COLO829 (cell line): Measurements from ENCODE around the gene UBE3C.
"Not testable (repeated sequence)": the region's sequence is repeated elsewhere in the genome, so short reads cannot be mapped to it uniquely, and the experiment has no call there.

Source experiments
- DNase-seq: peaks from one replicate; pipeline ENCODE4 v3.0.0; 2012; ENCODE audit warnings: low spot score

Gene UBE3C

DNA sequence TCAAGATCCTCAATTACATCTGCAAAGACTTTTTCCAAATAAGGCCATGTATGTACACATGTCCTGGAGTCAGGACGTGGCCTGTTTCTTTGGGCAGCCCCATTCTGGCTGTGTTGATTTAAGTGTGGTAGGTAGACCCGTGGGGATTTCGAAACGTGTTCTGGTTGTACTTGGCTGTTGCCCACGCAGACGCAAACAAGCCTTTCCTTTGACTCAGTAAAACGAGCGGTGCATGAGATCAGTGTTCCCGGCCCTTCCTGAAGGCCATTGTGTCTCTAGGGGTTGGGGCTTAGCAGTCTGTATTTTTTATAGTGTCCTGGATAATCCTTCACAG lies 133.2 kb downstream of the UBE3C start:
- peak; percentile 6 for DNase-seq

DNA sequence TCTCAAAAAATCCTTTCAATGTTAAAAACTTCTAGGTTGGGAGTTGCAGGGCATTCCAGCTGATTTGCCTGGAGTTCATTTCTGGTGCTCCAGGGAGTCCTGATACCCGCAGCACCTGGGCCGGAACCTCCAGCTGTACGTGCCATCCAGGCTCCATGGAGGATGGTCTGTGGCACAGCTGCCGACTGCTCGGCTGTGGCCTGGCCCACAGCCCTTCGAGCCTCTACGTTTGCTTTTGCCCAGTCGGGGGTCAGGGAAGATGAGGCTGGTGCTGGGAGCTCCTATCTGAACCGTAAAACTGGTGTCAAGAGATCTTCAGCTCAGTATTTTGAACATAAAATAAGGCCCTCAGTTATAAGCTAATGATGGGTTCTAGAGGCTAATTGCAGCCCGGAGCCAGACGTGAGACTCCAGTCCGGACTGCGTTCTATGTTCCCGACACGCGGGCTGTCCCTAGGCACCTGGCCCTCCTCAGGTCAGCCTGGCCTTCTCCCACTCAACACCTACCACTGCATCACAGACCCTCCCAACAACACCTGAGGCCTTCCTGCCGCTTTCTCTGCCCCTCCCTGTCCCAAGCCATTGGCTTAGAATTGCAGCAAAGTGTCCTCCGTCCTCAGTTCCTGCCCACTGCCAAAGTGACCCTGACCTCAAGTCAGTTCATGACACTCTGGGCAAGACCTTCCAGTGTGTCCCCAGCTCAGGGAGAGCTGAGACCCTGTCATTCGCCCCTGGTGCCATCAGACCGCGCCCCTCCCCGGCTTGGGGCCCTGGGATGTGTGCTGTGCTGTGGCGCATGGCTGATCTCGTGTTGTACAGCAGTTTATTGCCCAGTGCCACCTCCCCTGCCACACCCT lies 133.9 kb downstream of the UBE3C start:
- DNase-seq = no peak

DNA sequence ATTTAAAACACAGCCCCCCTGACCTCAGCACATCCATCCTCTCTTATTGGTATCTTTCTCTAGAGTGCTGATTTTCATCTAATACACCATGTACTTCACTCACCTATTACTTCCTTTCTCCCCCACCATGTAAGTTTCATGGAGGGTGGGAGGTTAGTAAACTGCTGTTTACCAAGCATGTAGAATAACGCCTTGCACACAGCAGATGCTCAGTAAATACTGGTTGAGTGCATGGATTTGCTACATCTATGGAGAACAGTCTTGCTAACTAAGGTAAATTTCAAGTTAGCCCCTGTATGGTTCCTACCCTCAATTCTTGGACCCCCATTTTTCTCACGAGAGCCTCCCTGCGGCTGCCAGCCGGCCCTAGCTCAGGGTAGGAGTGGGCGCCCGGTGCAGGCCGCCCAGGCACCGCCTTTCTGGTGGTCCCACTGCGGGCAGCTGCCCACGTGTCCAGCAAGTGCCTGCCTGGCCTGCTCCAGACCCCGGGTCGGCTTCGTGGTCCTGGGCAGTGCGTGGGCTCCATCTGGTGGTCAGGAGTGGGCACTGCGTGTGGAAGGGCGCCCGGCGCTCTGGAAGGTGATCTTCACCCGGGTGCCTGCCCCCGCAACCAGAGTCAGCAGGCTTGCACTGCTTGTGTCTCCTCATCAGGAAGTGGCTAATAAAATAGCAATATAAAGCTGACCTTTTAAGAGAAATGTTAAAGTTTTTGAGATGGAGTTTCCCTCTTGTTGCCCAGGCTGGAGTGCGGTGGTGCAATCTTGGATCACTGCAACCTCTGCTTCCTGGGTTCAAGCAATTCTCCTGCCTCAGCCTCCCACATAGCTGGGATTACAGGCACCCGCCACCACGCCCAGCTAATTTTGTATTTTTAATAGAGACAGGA lies 134.7 kb downstream of the UBE3C start:
- peak; percentile 61 for DNase-seq

DNA sequence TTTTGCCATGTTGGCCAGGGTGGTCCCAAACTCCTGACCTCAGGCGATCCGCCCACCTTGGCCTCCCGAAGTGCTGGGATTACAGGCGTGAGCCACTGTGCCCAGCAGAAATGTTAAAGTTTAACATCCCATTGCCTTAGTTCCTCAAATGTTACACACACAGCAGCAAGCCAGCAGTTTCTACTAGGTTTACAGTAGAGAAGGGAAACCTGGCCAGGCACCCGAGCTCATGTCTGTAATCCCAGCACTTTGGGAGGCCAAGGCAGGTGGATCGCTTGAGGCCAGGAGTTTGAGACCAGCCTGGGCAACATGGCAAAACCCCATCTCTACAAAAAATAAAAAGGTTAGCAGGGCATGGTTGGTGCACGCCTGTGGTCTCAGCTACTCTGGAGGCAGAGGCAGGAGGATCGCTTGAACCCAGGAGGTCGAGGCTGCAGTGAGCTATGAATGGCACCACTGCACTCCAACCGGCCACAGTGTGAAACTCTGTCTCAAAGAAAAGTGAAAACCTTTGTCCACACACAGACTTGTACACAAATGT lies 135.4 kb downstream of the UBE3C start:
- DNase-seq = not testable (repeated sequence)

DNA sequence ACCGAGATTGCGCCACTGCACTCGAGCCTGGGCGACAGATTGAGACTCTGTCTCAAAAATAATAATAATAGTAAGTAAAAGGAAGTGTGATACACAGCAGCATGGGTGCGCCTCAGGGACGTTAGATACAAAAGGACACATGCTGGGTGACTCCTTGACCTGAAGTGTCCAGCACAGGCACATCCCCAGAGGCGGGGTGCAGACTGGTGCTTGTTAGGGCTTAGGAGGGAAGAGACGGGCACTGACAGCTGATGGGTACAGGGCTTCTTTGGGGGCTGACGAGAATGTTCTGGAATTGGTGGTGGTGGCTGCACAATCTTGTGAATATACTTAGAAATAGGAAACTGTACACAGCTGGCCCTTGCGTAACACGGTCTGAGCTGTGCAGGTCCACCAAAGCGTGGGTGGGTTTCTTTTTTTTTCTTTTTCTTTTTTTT lies 136.3 kb downstream of the UBE3C start:
- DNase-seq = no peak

DNA sequence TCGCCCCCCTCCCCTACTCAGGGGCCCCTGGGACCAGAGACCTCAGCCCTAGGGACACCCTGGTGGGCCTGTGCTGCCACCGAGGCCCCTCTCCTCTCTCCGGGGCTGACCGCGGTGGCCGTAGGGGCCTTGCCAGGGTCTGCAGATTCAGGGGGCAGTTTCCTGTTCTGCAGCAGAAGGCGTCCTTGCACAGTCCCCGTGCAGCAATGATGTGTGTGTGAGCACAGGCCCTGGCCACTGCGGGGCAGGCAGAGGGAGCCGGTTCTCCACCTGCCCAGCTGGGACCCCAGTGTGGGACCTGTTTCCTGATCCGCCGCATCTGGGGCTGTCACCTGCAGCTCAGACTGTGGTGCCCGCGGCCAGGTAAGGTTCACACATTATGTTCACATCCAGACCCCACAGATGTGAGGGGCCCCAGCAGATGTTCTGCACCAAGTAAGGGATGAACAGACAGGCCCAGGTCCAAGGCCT lies 137.4 kb downstream of the UBE3C start:
- no peak for DNase-seq

DNA sequence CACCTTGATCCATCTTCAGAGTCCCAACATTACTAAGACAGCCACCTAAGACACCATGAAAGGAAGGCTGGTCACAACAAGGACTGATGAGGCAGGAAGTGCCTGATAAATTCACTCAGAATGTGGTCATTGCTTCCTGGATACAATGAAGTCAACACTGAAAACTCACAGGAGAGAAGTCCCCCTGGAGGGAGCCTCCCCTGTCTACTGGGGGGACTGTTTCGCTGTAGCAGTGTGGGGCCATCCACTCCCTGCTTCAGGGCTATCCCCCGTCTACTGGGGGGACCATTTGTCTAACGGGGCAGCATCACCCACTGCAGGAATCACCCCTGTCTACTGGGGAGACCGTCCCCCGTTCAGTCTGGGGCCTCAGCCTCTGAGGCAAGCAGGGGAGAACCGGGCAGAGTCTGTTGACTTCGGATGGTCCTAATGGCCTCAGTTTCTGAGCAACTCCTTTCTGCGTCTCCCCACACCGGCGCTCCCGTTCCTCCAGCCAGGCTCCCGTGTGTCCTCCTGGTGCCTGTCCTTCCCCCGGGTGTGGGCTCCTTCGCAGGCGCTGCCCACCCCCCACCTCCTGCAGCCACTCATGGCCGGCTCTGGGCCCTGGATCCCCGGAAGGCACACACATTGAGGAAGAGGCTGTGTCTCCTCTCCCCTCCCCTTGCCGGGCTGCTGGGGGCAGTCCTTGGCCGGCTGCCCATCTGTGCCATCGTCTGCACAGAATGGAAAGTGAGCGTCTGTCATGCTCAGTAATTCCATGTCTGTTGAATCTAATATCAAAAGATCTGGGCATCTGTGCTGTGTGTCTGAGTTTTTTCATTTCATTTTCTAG lies 138.2 kb downstream of the UBE3C start:
- peak; percentile 35 for DNase-seq

DNA sequence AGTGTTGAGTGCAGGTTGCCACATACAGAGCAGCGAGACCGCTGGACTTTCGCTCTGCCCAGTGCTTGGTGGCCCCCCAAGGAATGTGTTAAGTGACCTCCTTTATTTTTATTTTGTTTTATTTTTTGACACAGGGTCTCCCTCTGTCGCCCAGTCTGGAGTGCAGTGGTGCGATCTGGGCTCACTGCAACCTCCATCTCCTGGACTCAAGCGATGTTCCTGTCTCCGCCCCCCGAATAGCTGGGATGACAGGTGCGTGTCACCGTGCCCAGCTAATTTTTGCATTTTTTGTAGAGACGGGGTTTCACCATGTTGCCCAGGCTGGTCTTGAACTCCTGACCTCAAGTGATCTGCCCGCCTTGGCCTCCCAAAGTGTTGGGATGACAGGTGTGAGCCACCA lies 138.8 kb downstream of the UBE3C start:
- not testable (repeated sequence) for DNase-seq

DNA sequence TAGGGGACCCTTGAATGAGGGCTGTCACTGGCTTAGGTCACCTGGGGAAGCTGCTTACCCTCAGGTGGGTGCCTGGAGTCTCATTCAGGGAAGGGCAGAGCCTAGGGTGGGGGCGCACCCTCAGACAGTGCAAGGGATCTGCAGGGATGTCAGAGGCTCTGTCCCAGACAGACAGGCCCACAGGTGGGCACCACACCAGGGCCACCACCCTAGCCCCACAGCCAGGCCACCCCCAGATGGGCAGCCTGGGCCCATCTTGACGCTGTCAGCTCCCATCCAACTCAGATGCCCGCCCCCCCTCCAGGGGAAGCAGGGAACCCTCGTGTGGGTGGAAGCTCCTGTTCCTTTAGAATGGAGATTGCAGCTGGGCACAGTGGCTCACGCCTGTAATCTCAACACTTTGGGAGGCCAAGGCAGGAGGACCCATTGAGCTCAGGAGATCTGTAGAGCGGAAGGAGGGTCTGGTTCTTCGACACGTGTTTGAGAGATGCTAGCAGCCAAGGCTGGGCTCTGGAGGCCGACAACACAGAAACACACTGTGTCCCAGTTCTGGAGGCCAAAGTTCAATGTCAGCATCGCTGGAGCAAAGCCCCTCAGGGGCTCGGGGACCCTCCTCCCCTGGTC lies 139.6 kb downstream of the UBE3C start:
- DNase-seq = no peak

DNA sequence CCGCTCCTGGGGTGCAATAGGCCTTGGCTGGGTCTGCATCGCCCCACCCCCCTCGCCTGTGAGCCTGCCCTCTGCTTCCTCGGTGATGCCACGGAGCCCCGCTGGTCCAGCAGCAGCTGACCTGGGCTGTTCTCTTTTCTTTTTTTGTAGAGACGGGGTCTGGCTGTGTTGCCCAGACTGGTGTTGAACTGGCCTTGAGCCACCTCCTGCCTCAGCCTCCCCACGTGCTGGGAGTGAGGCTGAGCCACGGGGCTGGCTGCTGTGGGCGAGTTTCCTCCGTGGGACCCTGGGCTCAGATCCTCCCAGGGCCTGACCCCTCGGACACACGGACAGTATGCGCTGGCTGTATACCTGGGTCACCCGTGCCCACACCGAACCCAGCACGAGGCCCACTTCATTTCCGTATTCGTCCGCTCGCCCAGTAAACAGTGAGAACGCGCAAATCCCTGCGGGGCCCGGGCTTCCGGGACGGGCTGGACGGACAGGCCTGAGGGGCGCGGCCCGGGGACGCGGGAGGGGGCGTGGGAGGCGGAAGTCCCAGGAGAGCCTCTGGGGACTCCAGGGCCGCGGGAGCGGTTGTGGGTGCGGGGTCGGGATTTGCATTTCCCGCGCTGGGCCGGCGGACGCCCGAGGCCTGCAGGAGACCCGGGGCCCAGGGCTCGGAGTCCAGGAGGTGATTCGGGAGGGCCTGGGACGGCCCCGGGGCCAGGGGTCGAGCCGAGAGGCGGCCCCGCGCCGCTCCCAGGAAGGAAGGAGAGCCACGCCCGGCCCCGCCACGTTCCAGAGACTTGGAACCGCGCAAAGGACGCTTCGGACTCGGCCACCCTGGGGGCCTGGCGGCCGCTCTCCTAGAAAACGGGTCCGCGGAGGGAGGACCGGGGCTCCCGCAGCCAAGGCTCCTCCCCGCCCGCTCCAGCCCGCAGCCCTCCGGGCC lies 140.3 kb downstream of the UBE3C start:
- no peak for DNase-seq

DNA sequence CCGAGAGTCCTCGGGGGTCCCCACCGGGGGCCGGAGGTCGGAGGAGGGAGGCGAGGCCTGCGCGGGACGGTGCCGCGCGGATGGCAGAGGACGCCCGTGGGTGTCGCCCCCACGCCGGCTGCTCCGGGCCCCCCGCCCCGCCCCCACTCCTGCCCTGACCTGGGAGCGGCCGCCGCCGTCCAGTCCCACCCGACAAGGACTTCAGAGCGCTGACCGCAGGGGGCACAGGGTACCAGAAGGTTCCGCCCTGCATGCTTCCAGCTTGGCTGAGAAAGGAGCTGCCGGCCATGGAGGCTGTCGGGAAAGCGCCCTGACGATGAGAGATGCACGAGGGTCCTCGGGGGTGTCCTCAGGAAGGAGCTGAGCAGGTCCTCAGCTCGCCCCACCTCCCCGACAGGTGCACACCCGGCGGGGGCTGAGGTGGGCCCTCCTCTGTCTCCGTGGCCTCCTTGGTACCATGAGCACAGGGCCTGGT lies 141.1 kb downstream of the UBE3C start:
- DNase-seq = no peak

DNA sequence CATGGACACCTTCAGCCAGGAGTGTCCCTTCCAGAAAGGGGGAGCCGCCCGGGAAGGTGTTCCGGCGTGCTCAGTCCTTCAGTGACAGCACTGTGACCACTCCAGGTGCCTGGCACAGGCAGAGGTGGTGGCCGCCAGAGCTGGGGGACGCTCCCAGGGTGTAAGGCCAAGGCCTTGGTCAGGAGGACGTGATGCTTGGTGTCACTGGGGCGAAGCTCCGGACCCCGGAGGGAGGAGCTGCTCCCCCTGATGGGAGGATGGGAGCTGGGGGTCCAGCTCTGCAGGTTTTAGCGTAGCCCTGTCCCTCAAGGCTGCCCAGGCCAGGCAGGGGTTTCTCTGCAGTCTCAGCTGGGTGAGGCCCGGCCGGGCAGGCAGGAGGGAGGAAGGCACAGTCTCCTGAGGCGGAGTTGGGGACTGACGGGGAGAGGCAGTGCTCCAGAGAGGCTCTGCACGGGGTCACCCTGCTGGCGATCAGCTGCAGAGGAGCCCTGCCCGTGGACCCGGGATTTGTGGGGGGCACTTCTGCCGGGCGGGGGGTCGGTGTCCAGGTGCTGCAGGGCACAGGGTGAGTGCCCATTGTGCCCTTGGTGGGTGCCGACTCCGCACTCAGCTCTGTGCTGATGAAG lies 141.6 kb downstream of the UBE3C start:
- DNase-seq = no peak

DNA sequence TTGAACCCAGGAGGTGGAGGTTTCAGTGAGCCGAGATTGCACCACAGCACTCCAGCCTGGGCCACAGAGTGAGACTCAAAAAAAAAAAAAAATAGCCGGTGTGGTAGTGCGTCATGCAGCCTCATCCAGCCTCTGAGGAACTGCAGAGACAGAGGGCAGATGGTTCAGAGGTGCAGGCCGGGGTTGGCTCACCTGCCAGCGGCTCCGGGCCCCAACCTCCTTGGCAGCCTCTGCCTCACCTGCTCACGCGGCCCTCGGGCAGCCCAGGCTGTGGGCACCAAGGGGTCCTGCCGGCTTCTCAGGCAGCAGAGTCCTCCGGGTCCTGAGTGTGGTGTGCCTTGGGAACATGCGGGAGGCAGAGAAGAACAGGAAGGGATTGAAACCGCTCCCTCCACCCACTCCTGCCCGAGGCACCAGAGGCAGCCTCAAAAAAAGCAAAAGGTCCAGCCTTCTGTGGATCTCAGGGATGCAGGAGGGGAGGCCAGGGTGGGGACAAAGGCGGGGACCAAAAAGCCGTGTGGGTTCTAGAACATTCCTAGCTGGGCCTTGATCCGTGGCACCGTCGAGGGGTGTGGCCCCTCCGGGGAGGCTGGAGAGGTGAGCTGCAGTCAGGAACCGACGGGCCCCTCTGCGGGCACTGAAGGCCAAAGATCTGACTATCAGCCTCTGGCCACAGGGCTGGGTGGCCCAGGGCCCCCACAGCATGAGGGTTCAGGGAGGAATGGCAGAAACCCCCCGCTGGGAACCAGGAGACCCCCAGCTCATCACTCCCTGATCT lies 142.7 kb downstream of the UBE3C start:
- DNase-seq = no peak

DNA sequence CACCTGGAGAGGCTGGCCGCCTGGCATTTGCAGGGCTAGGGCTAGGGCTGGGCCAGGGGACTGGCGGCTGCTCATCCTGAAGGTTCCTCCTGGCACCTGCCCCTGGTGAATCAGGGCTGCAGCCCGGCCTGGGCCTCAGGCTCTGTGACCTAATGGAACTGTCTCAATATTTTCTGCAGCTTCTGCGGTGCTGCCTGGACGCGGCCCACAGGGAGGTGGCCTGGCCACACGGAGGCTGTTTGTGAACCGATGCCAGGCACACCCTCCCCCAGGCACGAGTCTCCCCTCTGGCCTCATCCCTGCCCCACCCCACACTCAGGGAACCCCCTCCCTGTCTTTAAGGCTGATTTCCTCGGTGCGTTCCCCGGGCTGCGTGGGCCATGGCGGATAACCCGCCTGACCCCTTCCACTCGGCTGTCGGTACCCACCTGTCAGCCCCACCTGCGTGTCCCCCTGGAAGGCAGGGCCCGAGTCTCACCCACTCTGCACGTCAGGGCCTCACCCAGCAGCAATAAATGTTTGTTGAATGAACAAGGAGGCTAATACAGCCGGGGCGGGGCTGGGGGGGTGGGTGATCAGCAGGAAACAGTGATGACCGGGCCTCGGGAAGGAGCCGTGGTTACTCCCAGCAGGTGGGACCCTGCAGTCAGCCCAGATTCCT lies 143.5 kb downstream of the UBE3C start:
- DNase-seq = no peak

DNA sequence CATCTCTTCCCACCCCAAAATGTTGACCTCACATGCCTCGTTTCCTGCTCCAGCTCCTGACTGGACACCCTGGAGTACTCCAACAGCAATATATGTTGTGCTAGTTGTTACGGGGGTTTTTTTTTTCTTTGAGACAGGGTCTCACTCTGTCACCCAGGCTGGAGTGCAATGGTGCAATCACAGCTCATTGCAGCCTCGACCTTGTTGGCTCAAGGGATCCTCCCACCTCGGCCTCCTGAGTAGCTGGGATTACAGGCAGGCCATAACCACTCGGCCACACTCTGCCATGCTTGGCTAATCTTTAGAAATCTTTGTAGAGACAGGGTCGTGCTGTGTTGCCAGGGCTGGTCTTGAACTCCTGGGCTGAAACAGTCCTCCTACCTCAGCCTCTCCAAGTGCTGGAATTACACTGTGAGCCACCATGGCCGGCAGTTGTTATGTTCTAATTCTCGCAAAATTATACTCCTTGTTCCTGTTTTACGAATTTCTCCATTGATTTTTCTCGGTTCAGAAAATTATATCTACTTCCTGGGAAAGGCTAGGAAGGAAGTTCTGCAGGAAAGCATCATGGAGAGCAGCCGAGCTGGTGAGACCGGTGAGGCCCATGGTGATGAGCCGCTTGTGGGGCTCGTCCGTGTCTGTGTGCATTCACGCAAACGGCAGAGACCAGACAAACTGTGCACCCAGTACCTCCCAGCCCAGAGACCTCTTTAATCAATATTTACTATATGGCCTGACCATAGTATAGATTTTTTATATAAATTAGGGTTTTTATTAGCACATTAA lies 145.7 kb downstream of the UBE3C start:
- no peak for DNase-seq

DNA sequence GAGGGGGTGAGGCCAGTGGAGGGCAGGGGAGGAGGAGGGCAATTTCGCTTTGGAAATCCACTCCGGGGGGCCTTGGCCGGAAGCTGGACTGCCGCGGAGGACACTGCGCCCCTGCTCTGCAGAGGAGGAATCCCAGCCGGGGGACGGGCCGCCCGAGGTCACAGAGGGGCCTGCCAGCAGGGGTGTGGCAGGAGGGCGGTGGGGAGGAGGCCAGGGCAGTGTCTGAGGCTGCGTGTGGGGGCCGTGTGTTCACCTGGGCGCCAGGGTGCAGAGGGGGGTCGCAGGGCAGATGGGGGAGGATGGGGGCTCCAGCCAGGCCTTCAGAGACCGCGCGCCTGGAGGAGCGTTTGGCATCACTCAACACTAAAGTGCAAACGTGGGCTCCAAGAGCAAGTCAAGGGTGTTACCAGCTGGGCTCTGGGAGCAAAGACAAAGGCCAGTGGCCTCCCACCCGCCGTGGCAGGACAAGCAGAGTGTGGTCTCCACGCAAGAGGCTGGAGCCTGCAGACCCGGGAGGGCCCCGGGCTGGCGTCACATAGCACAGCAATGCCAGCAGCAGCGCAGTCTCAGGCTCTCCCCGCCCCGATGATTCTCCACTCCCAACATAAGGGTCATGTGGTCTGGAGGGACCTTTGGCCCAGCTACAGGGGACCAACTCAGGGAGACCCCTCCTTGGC lies 152.8 kb downstream of the UBE3C start:
- DNase-seq = no peak

DNA sequence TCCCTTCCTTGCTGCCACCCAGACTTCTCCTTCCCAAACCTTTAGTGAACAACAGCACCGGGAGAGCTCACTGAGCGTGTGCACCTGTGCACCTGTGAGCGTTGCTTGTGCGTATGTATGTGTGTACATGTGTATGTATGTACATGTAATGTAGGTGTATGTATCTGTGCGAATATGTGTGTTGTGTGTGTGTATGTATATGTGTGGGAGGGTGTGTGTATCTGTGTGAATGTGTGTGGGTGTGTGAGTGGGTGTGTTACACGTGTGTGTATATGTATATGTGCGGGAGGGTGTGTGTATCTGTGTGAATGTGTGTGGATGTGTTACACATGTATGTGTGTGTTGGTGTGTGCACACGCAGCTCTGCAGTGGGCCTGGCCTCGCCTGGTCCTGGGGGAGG lies 153.5 kb downstream of the UBE3C start:
- DNase-seq = no peak
